PC-9 (cell line): ENCODE measurements around the gene DOK5.

Experiments used
- EZH2 ChIP-seq: fragments of 200-600 bp; sonication (generic); IDR thresholded peaks from 2 replicates; pipeline ENCODE4 v1.8.0; 2017; ENCODE audit warnings: antibody characterized with exemption, low read depth
- TF ChIP-seq, protein P1 (sequence below): fragments of 200-600 bp; sonication (generic); conservative IDR thresholded peaks from 2 replicates; pipeline ENCODE4 v1.6.1; 2017; ENCODE audit warnings: mixed run types, antibody characterized with exemption, mild to moderate bottlenecking, moderate library complexity

DNA sequence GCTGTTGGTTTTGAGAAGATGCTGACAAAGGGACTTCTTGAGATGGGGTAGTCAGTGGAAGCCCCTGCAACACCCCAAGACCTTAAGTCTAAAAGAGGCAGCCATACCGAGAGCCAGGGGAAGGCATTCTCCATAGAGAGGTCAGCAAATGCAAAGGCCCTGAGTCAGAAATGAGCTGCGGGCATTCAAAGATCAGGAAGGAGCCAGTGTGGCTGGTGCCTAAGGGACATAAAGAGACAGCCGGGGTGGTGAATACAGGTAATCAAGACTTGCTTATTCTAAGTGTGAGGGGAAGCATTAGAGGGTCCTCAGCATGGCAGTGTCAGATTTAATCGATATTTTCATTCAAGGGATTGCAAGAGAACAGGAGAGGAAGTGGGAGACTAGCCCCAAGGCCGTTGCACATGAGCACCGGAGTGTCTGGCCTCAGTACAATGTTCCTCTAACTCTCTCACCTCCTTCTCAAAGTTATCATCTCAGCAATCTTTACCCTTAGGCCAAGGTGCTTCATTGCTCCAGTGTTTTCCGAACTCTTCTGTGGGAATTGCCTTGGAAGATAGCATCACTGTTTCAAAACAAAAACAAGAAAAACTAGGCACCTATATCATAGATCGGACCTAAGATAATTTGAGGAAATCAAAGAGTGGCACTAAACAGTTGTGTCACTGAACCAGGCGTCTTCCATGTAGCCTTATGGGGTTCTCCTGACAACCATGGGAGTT lies 173.2 kb downstream of the DOK5 start:
- TF ChIP-seq, protein P1, sequence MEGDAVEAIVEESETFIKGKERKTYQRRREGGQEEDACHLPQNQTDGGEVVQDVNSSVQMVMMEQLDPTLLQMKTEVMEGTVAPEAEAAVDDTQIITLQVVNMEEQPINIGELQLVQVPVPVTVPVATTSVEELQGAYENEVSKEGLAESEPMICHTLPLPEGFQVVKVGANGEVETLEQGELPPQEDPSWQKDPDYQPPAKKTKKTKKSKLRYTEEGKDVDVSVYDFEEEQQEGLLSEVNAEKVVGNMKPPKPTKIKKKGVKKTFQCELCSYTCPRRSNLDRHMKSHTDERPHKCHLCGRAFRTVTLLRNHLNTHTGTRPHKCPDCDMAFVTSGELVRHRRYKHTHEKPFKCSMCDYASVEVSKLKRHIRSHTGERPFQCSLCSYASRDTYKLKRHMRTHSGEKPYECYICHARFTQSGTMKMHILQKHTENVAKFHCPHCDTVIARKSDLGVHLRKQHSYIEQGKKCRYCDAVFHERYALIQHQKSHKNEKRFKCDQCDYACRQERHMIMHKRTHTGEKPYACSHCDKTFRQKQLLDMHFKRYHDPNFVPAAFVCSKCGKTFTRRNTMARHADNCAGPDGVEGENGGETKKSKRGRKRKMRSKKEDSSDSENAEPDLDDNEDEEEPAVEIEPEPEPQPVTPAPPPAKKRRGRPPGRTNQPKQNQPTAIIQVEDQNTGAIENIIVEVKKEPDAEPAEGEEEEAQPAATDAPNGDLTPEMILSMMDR: no peak
- TF ChIP-seq EZH2: no peak
